HG03196 (cell line): ENCODE data around the gene SCAMP2.

Source experiments
- ATAC-seq: cut with Tn5 transposase; IDR thresholded peaks from one replicate; pipeline ENCODE4 v1.9.1; 2021; ENCODE audit not compliant: unreplicated experiment

SCAMP2 gene

GRCh38 chr15:74821790-74822158 is 51.4 kb downstream of the SCAMP2 start:
- no peak for ATAC-seq

GRCh38 chr15:74821091-74821789 is 51.9 kb downstream of the SCAMP2 start:
- ATAC-seq: peak; percentile 52

GRCh38 chr15:74820056-74820455 is 53.1 kb downstream of the SCAMP2 start:
- ATAC-seq: no peak

- no peak for ATAC-seq
Observed at GRCh38 chr15:74817370-74817737, 55.8 kb downstream of the SCAMP2 start.

- no peak for ATAC-seq
Observed at GRCh38 chr15:74816624-74817369, 56.4 kb downstream of the SCAMP2 start.

GRCh38 chr15:74815961-74816360 is 57.2 kb downstream of the SCAMP2 start:
- ATAC-seq: no peak

GRCh38 chr15:74815121-74815934 is 57.8 kb downstream of the SCAMP2 start:
- no peak for ATAC-seq

- no peak for ATAC-seq
Observed at GRCh38 chr15:74812533-74812932, 60.6 kb downstream of the SCAMP2 start, which contains the start of gene LMAN1L. Gene LMAN1L, plus strand, starts transcription at chr15:74812835. Its CDS starts 20 bp downstream, at chr15:74812855.

- no peak for ATAC-seq
Observed at GRCh38 chr15:74809956-74810355, 63.2 kb downstream of the SCAMP2 start.

GRCh38 chr15:74809242-74809641 is 63.9 kb downstream of the SCAMP2 start:
- no peak for ATAC-seq

- no peak for ATAC-seq
Observed at GRCh38 chr15:74808840-74809229, 64.3 kb downstream of the SCAMP2 start.

GRCh38 chr15:74808078-74808839 is 64.9 kb downstream of the SCAMP2 start:
- no peak for ATAC-seq

GRCh38 chr15:74807282-74807681 is 65.9 kb downstream of the SCAMP2 start:
- ATAC-seq: no peak

- ATAC-seq: no peak
Observed at GRCh38 chr15:74804935-74805334, 68.2 kb downstream of the SCAMP2 start.

- no peak for ATAC-seq
Observed at GRCh38 chr15:74802862-74803447, 70.2 kb downstream of the SCAMP2 start.

GRCh38 chr15:74802290-74802689 is 70.9 kb downstream of the SCAMP2 start:
- ATAC-seq: no peak

- no peak for ATAC-seq
Observed at GRCh38 chr15:74801311-74801997, 71.7 kb downstream of the SCAMP2 start.

GRCh38 chr15:74800559-74801094 is 72.5 kb downstream of the SCAMP2 start:
- ATAC-seq: no peak

- peak; percentile 76 for ATAC-seq
Observed at GRCh38 chr15:74799856-74800558, 73.2 kb downstream of the SCAMP2 start.
